Loucy (cell line): Measurements from ENCODE around the gene KDELR1.

ENCODE experiments used
- H2AFZ ChIP-seq: fragments of 200-600 bp; sonication (generic); 2 replicates; pipeline ENCODE4 v1.6.0; 2016; ENCODE audit warnings: antibody characterized with exemption, mild to moderate bottlenecking, low read length, moderate library complexity
- H3F3A ChIP-seq: fragments of 200-600 bp; 2 replicates; pipeline ENCODE4 v1.6.0; 2016; ENCODE audit warnings: antibody characterized with exemption, low read depth, mild to moderate bottlenecking
- H3K27me3 ChIP-seq: fragments of 200-600 bp; sonication (generic); 2 replicates; pipeline ENCODE4 v1.6.1; 2014; ENCODE audit warnings: low read length, mild to moderate bottlenecking; ENCODE audit not compliant: insufficient read depth, poor library complexity, severe bottlenecking
- H3K36me3 ChIP-seq: fragments of 200-600 bp; sonication (generic); 2 replicates; pipeline ENCODE4 v1.6.1; 2016; ENCODE audit warnings: low read length; ENCODE audit not compliant: insufficient read depth
- H3K4me1 ChIP-seq: fragments of 200-600 bp; sonication (generic); 2 replicates; pipeline ENCODE4 v1.5.1; 2014; ENCODE audit warnings: low read length, mild to moderate bottlenecking; ENCODE audit not compliant: insufficient read depth, poor library complexity, severe bottlenecking
- H3K4me2 ChIP-seq: fragments of 200-600 bp; sonication (generic); 2 replicates; pipeline ENCODE4 v1.6.0; 2014; ENCODE audit warnings: antibody characterized with exemption, low read length, low read depth, mild to moderate bottlenecking; ENCODE audit not compliant: poor library complexity, severe bottlenecking
- H3K4me3 ChIP-seq: fragments of 200-600 bp; sonication (generic); 2 replicates; pipeline ENCODE4 v1.5.1; 2014; ENCODE audit warnings: low read length, mild to moderate bottlenecking, mixed read lengths; ENCODE audit not compliant: poor library complexity, severe bottlenecking
- H3K79me2 ChIP-seq: fragments of 200-600 bp; sonication (generic); 2 replicates; pipeline ENCODE4 v1.6.1; 2014; ENCODE audit warnings: low read length; ENCODE audit not compliant: insufficient read depth
- H3K9ac ChIP-seq: fragments of 200-600 bp; sonication (generic); 2 replicates; pipeline ENCODE4 v1.6.0; 2014; ENCODE audit warnings: mild to moderate bottlenecking, low read depth, low read length, moderate library complexity; ENCODE audit not compliant: poor library complexity, severe bottlenecking
- H3K9me2 ChIP-seq: fragments of 200-600 bp; sonication (generic); replicated peaks from 2 replicates; pipeline ENCODE4 v1.6.1; 2016; ENCODE audit warnings: low read depth, low read length, mixed read lengths
- H3K9me3 ChIP-seq: fragments of 200-600 bp; sonication (generic); 2 replicates; pipeline ENCODE4 v1.6.1; 2014; ENCODE audit warnings: mild to moderate bottlenecking, antibody characterized with exemption, low read length, low read depth; ENCODE audit not compliant: insufficient read depth
- H4K20me1 ChIP-seq: fragments of 200-600 bp; sonication (generic); 2 replicates; pipeline ENCODE4 v1.6.0; 2014; ENCODE audit warnings: antibody characterized with exemption, low read length, mild to moderate bottlenecking; ENCODE audit not compliant: insufficient read depth, poor library complexity, severe bottlenecking
- EZH2phosphoT487 ChIP-seq: fragments of 200-600 bp; IDR thresholded peaks from 2 replicates; pipeline ENCODE4 v1.6.1; 2018; ENCODE audit warnings: antibody characterized with exemption, mild to moderate bottlenecking, moderate library complexity, borderline replicate concordance
- TF ChIP-seq, protein P1 (sequence below): fragments of 200-600 bp; sonication (generic); conservative IDR thresholded peaks from 2 replicates; pipeline ENCODE4 v1.5.1; 2014; ENCODE audit warnings: mild to moderate bottlenecking, antibody characterized with exemption, low read length

The KDELR1 gene

DNA sequence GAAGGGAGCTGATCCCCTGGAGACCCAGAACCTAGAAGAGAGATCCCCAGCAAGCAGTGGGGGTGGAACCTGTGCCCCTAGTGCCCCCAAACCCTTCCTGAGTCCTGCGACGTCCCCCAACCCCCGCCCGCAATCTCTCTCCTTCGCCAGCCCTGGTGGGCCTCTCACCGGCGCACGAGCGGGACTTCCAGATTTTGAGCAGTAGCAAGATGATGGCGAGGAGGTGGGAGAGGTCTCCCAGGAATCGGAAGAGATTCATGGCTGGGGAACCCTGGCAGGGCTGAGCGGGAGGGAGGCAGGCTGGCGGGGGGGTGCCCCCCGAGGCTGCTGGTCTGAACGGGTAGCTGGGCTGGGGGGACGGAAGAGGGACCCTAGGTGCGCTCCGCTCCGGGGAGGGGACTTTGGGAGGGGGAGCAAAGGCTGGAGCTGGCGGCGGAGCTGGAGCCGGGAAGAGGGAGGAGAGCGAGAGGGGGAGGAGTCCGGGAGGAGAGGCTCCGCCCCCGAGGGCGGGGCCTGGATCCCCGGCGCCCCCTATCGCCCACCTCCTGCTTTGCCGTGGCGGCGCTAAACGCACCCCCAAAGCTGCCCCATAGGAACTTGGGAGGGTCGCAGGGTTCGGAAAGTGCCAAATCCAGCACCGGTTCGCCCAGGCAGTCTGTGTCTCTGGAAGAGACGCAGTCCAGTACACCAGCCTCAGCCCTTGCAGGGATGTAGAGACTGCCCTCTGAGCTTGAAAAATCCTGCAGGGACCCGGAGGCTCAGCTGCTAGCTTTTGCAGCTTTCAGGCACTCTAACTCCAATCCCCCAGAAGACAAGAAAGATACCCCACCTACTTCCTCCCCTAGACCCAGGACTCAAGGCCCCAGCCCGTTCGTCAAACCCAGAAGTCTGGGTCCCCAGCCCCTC is at the start of gene KDELR1:
Gene KDELR1, minus strand, starts transcription at position 452 of the 906 bp plus-strand sequence. Its CDS starts 193 bp downstream, at position 259.
- H3K9me2 ChIP-seq: no peaks in the 10 kb centered on the region

DNA sequence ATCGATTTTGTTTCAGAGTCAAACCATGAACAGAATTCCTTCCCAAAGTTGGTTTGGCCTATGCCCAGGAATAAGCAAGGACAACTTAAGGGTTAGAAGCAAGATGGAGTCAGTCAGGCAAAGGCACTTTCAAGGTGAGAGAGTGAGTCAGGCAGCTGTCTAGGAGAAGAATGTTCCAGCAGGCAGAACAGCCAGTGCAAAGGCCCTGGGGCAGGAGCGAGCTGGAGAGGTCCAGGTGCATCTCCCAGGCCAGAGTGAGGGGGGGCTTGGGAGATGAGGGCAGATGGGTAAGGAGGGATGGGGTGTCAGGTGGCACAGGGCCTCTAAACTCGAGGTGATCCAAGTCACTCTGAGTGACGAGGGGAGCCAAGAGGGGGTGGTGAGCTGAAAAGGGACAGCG is 45.2 kb upstream of the KDELR1 start:
- H3K27me3 ChIP-seq: no peaks in the 10 kb centered on the region
- no peaks in the 10 kb centered on the region for H3K4me1 ChIP-seq
- H3K9ac ChIP-seq: no peak overlapping the region
- H3K36me3 ChIP-seq: no peaks in the 10 kb centered on the region
- H2AFZ ChIP-seq: no peak overlapping the region
- H3K9me2 ChIP-seq: no peaks in the 10 kb centered on the region
- H3K9me3 ChIP-seq: no peaks in the 10 kb centered on the region
- H3K79me2 ChIP-seq: no peaks in the 10 kb centered on the region
- no peaks in the 10 kb centered on the region for H3F3A ChIP-seq
- H4K20me1 ChIP-seq: no peaks in the 10 kb centered on the region
- H3K4me3 ChIP-seq: no peak overlapping the region
- H3K4me2 ChIP-seq: no peak overlapping the region
- no peak for TF ChIP-seq EZH2phosphoT487
- TF ChIP-seq, protein P1, sequence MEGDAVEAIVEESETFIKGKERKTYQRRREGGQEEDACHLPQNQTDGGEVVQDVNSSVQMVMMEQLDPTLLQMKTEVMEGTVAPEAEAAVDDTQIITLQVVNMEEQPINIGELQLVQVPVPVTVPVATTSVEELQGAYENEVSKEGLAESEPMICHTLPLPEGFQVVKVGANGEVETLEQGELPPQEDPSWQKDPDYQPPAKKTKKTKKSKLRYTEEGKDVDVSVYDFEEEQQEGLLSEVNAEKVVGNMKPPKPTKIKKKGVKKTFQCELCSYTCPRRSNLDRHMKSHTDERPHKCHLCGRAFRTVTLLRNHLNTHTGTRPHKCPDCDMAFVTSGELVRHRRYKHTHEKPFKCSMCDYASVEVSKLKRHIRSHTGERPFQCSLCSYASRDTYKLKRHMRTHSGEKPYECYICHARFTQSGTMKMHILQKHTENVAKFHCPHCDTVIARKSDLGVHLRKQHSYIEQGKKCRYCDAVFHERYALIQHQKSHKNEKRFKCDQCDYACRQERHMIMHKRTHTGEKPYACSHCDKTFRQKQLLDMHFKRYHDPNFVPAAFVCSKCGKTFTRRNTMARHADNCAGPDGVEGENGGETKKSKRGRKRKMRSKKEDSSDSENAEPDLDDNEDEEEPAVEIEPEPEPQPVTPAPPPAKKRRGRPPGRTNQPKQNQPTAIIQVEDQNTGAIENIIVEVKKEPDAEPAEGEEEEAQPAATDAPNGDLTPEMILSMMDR: no peak

More for the DNA sequence above, at the start of gene KDELR1:
- TF ChIP-seq, protein P1: peak; percentile 80
- TF ChIP-seq EZH2phosphoT487: no peak
- H3K9ac ChIP-seq: peak within 1 kb of the TSS; percentile 98
- no peaks in the 10 kb centered on the region for H3K27me3 ChIP-seq
- peak within 1 kb of the TSS; percentile 91 for H2AFZ ChIP-seq
- H3K4me2 ChIP-seq: peak within 1 kb of the TSS; percentile 99
- H3K4me1 ChIP-seq: peaks cover 11% of the 10 kb centered on the region
- peak within 1 kb of the TSS; percentile 90 for H3K4me3 ChIP-seq
- peaks cover 9% of the 10 kb centered on the region; the same call in 1 of the 2 replicates for H3K36me3 ChIP-seq
- H3K9me3 ChIP-seq: no peaks in the 10 kb centered on the region
- H3K79me2 ChIP-seq: peaks cover 38% of the 10 kb centered on the region
- no peaks in the 10 kb centered on the region for H3F3A ChIP-seq
- H4K20me1 ChIP-seq: peaks cover 12% of the 10 kb centered on the region

DNA sequence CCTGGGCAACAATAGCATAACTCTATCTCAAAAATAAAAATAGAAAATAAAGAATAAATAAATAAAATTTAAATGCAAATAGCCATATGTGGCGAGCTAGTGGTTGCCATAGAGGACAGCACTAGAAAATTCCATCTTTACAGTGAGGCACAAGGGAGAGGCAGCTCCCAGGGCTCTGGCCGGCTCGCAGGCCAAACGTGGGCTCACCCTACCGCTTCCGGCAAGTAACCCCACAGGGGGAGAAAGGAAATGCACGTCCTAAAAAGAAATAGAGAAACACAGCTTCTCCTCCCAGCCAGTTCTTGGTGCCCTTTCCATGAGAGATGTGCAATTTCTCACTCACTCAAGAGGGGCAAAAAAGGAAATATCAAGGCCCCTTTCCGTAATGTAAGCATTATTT is 42.0 kb upstream of the KDELR1 start:
- Histone ChIP-seq H3K36me3 (no peaks in the 10 kb centered on the region), H3K9me2 (no peaks in the 10 kb centered on the region), H3K79me2 (no peaks in the 10 kb centered on the region), H3F3A (no peaks in the 10 kb centered on the region), H3K27me3 (no peaks in the 10 kb centered on the region), H3K9ac (no peak overlapping the region), H3K9me3 (no peaks in the 10 kb centered on the region), H3K4me3 (no peak overlapping the region), H4K20me1 (no peaks in the 10 kb centered on the region), H3K4me1 (no peaks in the 10 kb centered on the region), H2AFZ (no peak overlapping the region), H3K4me2 (no peak overlapping the region)
- TF ChIP-seq, protein P1: no peak
- TF ChIP-seq EZH2phosphoT487: no peak
